BE2C (cell line): ENCODE results near the gene LIN9.
"Not testable (repeated sequence)": the region's sequence is repeated elsewhere in the genome, so short reads cannot be mapped to it uniquely, and the experiment has no call there.

ENCODE experiments used
- DNase-seq: peaks from one replicate; pipeline ENCODE4 v3.0.0-alpha.2; 2020
- H3K27me3 ChIP-seq: fragments of 250-450 bp; sonication (Bioruptor Pico); 2 replicates; pipeline ENCODE4 v1.5.1; 2020; ENCODE audit warnings: mild to moderate bottlenecking
- H3K36me3 ChIP-seq: fragments of 250-450 bp; sonication (Bioruptor Pico); 2 replicates; pipeline ENCODE4 v1.5.1; 2020; ENCODE audit warnings: mild to moderate bottlenecking
- H3K4me1 ChIP-seq: fragments of 250-450 bp; sonication (Bioruptor Pico); 2 replicates; pipeline ENCODE4 v1.5.1; 2020
- H3K4me3 ChIP-seq: 2 replicates; pipeline ENCODE4 v1.5.1; 2011; ENCODE audit warnings: low read depth, low read length
- H3K9me3 ChIP-seq: fragments of 250-450 bp; sonication (Bioruptor Pico); 2 replicates; pipeline ENCODE4 v1.5.1; 2020
- CTCF ChIP-seq: IDR thresholded peaks from 2 replicates; pipeline ENCODE4 v1.5.1; 2012; ENCODE audit warnings: mild to moderate bottlenecking, low read depth, low read length

Gene LIN9

DNA sequence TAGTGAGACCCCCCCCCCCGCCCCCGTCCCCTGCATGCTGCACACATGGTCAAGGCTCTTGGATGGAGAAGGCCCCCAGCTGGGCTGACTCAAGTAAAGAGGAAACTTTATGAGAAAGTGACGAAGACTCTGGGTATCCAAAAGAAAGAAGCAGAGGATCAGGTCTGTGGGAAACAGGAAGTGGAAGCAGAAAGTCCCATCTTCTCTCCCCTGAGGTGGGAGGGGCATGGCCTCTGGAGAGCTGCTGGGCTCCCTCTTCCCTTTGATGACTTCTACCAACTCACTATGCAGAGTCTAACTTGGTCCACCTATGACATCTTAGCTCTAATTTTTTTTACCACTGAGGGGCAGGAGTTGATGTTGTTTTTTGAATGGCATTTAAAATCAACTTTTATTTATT, 42.7 kb upstream of the LIN9 start:
- Histone ChIP-seq H3K4me3 (no peak overlapping the region), H3K9me3 (no peaks in the 10 kb centered on the region), H3K4me1 (peaks cover 10% of the 10 kb centered on the region), H3K36me3 (0 out of 2 replicates have a peak, but pooled peaks cover 3% of the 10 kb centered on the region), H3K27me3 (no peaks in the 10 kb centered on the region)
- DNase-seq = no peak
- TF ChIP-seq CTCF = no peak

DNA sequence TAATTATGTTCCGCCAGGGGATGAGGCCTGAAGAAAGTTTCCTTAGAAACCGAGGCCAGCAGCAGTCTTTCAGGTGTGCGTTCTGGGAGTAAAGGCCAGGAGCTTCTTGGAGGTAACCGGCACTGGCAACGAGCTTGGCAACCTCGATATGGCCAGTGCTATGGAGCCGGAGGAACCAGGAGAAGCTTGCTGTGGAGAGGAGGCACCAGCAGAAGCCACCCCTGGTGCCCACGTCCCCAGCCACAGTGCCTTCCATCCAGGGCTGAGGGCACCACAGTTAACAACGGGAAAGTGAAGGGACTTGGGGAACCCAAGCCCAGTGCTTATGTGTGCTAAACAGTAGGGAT, 41.5 kb upstream of the LIN9 start:
- H3K4me3 ChIP-seq = no peak overlapping the region
- H3K36me3 ChIP-seq = 0 out of 2 replicates have a peak, but pooled peaks cover 2% of the 10 kb centered on the region
- H3K27me3 ChIP-seq = no peaks in the 10 kb centered on the region
- no peaks in the 10 kb centered on the region for H3K9me3 ChIP-seq
- peaks cover 6% of the 10 kb centered on the region for H3K4me1 ChIP-seq
- TF ChIP-seq CTCF = no peak
- DNase-seq = no peak

DNA sequence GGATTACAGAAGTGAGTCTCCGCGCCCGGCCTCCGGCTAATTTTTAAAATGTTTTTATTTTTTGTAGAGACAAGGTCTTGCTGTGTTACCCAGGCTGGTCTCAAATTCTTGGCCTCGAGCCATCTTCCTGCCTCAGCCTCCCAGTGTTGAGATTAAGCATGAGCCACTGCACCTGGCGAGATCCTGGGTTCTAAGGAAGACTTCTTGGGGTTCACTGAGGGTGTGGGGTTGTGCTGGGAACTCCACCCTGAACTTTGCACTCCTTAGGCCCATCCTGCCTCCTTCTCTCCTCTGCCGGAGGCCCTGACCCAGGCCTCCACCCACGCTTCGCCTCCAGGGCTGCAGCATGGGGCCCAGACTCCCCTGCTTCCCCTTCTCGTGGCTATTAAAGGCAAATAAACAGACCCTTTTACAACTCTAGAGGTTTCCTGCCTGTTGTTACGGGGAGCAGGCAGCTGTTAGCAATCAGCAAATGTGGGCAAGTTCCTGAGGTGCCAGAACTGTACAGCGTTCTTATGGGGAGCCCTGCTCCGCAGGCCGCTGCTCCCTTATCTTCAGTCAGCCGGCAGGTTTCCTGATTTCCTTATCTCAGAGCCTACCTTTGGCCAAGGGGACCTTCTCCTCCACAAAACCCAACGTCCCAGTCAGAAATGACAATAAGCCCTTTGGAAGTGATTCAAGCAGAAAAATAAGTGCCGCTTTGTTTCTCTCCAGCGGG, 41.0 kb upstream of the LIN9 start:
- H3K36me3 ChIP-seq = no peaks in the 10 kb centered on the region
- H3K4me3 ChIP-seq = no peak overlapping the region
- no peaks in the 10 kb centered on the region for H3K9me3 ChIP-seq
- DNase-seq = no peak
- TF ChIP-seq CTCF = no peak
- peaks cover 6% of the 10 kb centered on the region for H3K4me1 ChIP-seq
- H3K27me3 ChIP-seq = no peaks in the 10 kb centered on the region

DNA sequence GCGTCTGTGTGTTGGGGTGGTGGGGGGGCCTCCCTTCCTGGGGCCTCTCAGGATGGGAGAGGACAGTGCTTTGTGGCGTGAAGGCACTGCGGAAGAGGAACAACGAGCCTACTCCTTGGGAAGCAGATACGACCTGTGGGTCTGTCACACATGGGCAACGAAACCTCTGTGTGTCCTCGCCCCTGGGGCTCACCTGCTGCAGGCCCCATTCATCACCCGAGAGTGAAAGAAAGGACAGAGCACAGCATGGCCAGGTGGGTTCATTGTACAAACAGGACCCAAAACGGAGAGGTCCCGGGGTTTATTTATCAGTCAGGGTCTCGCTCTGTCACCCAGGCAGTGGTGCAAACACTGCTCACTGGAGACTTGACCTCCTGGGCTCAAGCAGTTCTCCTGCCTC, 40.1 kb upstream of the LIN9 start:
- TF ChIP-seq CTCF = no peak
- Histone ChIP-seq H3K9me3 (no peaks in the 10 kb centered on the region), H3K4me3 (no peak overlapping the region), H3K4me1 (peaks cover 6% of the 10 kb centered on the region), H3K36me3 (no peaks in the 10 kb centered on the region), H3K27me3 (no peaks in the 10 kb centered on the region)
- no peak for DNase-seq

- Histone ChIP-seq H3K9me3 (no peaks in the 10 kb centered on the region), H3K4me1 (no peaks in the 10 kb centered on the region), H3K36me3 (no peaks in the 10 kb centered on the region), H3K27me3 (no peaks in the 10 kb centered on the region), H3K4me3 (no peak overlapping the region)
- DNase-seq = no peak
- no peak for TF ChIP-seq CTCF
Measured at GRCh38 chr1:226344441-226345259, 35.7 kb upstream of the LIN9 start.

- Histone ChIP-seq H3K4me3 (no peak overlapping the region), H3K36me3 (no peaks in the 10 kb centered on the region), H3K9me3 (no peaks in the 10 kb centered on the region), H3K4me1 (no peaks in the 10 kb centered on the region), H3K27me3 (no peaks in the 10 kb centered on the region)
- no peak for DNase-seq
- no peak for TF ChIP-seq CTCF
Measured at GRCh38 chr1:226342656-226343055, 33.7 kb upstream of the LIN9 start.

DNA sequence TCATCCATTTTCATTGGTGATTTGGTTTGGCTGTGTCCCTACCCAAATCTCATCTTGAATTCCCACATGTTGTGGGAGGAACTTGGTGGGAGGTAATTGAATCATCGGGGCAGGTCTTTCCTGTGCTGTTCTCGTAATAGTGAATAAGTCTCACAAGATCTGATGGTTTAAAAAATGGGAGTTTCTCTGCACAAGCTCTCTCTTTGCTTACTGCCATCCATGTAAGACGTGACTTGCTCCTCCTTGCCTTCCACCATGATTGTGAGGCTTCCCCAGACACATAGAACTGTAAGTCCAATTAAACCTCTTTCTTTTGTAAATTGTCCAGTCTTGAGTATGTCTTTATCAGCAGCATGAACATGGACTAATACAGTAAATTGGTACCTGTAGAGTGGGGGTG, 31.1 kb upstream of the LIN9 start:
- not testable (repeated sequence) for H3K9me3 ChIP-seq, H3K4me3 ChIP-seq, H3K27me3 ChIP-seq, DNase-seq, H3K36me3 ChIP-seq, H3K4me1 ChIP-seq
